Tongue (tissue), 3 donors: ENCODE measurements around the gene ALG2. TPM values are rescaled to one million over a fixed set of nuclear protein-coding genes. Genes with fewer than 3 reads are reported as not detected.

Experiments
- DNase-seq: peaks from one replicate; pipeline ENCODE4 v3.0.0-alpha.2; 2015
- small RNA-seq: library from RNA; depleted of rRNA; stranded (forward); fragments of <200 nt; gene quantifications from one replicate; pipeline ENCODE3, GENCODE V24; 2014; ENCODE audit warnings: low replicate concordance
- total RNA-seq: library from RNA; depleted of rRNA; stranded (reverse); fragments of >200 nt; gene quantifications from one replicate; pipeline ENCODE4 v1.2.3, GENCODE V29; 2014

ALG2 gene
- total RNA-seq, 1 donor from 2014 or later: 22.9 TPM

GRCh38 chr9:99171225-99172123, 50.3 kb downstream of the ALG2 start:
- no peak for DNase-seq

- no peak for DNase-seq
Observed at GRCh38 chr9:99169982-99170761, 51.6 kb downstream of the ALG2 start.

DNA sequence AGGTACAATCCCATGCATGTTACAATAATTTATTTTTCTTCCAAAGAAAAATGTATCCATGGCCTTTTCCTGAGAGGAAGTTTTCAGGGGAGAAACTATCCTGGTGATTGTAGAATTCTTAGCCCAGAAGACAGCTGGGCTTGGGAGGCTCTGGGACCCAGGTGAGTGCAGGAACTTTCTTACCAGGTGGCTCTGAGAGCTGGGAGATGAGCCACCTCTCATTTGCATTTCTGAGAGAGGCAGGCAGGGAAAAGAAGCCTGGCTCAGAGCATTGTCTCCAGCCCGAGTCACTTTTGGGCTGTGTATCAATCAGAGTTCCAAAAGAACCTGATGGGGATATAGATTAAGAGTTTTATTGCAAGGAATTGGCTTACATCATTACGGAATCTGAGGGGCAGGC, 52.7 kb downstream of the ALG2 start:
- DNase-seq: no peak

GRCh38 chr9:99167694-99168093, 54.0 kb downstream of the ALG2 start:
- DNase-seq: no peak

DNA sequence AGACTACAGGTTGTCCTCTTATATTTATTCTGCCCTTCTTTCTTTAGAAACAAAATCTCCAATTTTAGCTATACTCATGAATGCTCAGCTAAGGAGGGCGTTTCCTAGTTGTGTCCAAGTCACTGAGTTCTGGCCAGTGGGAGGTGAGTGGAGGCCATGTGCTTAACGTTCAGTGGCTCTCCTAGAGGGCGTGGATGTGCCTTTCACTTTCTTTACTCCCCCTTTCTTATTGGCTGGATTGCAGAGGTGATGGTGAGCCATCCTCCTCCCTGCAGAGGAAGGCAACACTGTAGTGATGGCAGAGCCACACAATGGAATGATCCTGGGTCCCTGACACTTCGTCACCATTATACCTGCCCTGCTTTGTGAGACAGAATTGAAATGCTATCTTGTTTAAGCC, 54.6 kb downstream of the ALG2 start:
- no peak for DNase-seq

Small RNA genes within 50 kb of the gene (small RNA-seq; reads per million reads assigned to genes)
- gene RN7SL794P: not detected

Other genes with a start within 250 kb of the ALG2 start
- gene TGFBR1, start 116.8 kb downstream of the ALG2 start, total RNA-seq: 62.0 TPM
- gene SEC61B, start 340 bp upstream of the ALG2 start, total RNA-seq: 45.5 TPM